COR-L47 (cell line): ENCODE results near the gene TCP11X2.
"Not testable (repeated sequence)": the region's sequence is repeated elsewhere in the genome, so short reads cannot be mapped to it uniquely, and the experiment has no call there.

Experiments used
- DNase-seq: peaks from one replicate; lab custom pipeline; 2025; lab: John Stamatoyannopoulos, UW

TCP11X2 gene

DNA sequence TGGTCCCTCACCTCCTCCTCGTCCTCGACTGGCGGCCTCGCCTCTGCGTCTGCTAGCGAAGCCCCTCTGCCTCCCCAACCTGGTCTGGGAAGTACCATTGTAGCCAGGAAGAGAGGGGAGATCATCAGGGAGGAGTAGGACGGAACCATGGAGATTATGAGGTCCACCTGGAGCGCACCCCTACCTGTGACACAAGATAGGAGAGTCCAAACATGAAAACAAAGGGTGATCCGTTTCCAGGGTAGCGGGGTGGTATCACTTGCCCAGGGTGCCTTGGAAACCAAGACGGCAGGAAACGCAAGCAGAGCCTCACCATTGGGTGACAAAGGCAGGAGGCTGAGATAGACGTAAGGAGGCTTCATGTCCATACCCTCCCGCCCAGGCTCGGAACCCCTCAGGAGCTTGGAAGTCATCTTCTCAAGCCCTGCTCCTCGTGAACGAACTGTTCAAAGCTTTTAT, at the start of gene TCP11X2:
Gene TCP11X2, minus strand, starts transcription at position 51 of the 459 bp plus-strand sequence.
- DNase-seq = not testable (repeated sequence)

DNA sequence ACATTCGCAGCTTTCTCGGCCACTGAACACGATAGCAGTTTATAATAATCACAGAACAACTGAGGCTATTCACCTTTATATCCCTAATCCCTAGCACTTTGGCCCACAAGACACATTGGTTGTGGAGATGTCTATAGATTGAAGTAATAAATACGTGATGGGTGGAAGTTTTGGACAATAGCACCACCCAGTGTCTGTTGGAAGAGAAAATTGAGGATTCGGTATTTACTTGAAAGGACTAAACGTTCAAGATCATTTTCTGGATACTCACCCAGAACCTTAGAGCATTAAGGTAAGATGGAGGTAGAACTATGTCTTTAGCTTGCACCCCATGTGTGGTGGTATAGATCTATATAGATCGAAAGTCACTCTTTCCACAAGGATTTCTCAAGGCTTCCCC, 45.7 kb upstream of the TCP11X2 start:
- DNase-seq = peak; percentile 24

DNA sequence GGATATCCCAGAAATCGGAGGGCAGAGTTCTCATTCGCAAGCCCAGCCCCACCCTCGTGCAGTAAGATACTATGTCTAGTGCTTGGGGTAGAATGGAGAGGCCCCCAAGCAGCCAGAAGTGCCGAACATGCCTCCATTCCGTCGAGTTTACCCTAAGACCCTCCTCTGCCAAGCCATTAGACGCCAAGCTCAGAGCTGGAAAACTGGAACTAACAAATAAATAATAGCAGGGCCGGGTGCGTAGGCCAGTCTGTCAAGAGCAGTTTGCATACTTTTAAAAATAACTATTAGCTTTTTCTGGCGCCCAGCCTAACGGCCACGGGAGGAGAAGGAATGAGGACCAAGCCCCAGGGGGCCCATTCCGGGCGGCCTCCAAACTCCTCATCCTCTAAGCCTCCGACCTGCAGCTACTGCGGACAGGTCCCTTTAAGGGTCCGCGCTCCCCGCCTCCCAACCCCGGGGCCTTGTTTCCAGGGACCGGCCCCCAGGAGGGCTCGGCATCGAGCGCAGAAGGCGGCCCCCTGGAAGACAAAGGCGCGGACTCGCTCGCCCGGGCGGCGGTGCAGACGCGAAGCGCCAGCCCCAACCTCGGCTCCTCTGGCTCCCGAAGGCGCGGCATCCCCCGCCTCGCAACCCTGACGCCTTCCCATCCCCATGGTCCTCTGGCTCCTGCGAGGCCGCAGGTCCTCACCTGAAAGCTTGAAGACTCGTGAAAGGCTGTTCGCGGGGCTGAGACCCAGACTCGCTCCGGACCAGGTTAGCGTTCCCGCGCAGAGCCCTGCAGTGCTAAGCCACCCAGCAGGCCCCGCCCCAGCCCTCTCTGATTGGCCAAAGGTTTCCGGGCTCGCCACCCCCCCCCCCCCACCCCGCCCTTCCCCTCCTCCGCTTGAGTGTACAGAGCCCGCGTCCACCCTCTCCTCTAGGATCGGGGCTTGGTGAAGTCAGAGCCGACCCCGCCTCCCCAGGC, 44.6 kb upstream of the TCP11X2 start, which contains the start of gene TMSB15A:
Gene TMSB15A, minus strand, starts transcription at position 765 of the 967 bp plus-strand sequence.
- peak; percentile 78 for DNase-seq

DNA sequence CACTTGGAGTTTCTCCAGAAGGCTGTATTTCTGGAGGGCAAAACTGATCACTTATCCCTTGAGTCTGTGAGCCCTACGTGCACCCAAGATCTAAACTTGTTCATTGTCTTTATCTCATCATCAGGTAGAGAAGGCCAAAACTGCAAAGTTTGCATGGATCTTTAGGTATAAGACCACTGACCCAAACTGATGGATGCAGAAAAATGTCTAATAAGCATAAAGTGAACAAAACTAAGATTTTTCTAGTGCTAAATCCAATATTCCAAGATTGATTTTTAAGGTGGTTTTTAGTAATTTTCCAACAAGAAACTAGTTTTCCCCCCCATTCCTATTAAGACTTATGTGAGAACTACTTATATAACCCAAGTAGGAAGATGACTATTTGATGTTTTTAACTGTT, 42.9 kb upstream of the TCP11X2 start:
- no peak for DNase-seq

DNA sequence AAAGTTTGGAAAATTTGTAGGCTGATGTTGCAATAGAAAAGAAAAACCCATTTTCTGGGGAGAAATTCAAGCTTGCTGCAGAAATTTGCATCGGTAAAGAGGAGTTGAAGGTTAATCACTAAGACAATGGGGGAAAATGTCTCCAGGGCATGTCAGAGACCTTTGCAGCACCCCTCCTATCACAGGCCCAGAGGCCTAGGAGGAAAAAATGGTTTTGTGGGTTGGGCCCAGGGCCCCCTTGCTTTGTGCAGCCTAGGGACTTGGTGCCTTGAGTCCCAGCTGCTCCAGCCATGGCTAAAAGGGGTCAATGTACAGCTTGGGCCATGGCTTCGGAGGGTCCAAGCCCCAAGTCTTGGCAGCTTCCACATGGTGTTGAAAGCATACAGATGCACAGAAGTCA, 27.1 kb upstream of the TCP11X2 start:
- DNase-seq = no peak

DNA sequence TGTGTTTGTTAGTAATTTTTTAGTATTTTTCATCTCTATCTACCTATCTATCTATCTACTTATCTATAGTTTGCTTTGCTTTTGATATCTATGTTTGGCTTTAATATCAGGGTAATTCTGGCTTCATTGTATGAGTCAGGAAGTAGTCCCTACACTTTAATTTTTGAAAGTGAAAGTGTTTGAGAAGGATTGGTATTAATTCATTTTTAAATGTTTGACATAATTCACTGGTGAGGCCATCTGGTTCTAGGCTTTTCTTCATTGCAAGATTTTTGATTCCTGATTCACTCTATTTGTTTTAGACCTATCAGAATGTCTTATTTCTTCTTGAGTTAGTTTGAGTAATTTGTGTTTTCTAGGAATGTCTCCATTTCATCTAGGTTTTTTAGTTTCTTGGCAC, 20.2 kb upstream of the TCP11X2 start:
- DNase-seq = no peak

DNA sequence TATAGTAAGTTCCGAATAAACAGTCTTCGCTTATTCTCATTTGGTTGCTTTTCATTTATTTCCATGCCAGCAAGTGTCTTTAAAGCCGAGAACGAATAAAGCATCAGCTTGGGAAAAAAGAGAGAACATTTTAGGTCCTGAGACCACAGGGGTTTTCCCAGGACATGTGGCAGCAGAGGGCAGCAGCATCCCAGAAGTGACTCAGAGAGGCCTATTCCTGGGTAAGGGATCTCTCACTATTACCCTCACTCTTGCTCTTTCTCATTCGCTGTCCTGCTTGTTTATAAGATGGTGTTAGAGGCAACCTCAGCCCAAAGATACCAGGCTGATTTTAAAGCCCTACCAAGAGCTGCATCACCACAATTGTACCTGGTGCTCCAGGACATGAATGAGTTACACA, 7.2 kb upstream of the TCP11X2 start:
- DNase-seq = not testable (repeated sequence)

DNA sequence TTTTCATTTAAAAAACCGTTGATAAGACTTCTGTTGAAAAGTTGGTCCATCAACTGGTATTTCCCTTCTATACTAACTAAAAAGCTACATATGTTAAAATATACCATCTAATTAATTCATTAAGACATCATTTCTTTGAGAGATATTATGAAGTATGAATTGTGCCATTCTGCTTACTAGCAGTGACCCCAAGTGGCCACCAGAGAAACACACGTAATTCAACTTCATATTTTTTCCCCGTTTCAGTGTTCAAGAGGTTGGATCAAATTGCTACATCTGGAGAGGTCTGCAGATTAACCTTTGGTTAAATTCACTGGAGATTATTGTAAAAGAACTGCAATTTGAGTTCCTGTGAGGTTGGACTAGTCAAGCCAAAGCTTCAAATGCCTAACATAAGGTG, 1.4 kb downstream of the TCP11X2 start:
- not testable (repeated sequence) for DNase-seq

DNA sequence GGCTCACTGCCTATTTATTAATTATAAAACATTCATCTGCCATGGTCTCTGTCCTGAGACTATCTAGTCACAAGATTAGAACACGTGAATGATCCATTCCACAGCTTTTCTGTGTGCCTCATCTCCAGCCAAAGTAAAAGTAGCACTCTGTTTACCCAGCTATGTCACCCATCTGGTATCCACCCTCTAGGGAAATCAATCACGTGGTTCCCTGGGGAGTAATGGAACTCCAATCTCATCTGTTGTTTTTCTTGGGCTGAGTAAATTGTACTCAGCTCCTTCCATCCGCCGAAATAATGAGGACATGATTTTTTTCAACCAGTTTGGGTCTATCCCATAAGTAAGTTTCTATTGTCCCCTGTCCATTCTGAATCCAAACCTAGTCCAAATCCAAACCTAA, 13.0 kb downstream of the TCP11X2 start:
- not testable (repeated sequence) for DNase-seq

DNA sequence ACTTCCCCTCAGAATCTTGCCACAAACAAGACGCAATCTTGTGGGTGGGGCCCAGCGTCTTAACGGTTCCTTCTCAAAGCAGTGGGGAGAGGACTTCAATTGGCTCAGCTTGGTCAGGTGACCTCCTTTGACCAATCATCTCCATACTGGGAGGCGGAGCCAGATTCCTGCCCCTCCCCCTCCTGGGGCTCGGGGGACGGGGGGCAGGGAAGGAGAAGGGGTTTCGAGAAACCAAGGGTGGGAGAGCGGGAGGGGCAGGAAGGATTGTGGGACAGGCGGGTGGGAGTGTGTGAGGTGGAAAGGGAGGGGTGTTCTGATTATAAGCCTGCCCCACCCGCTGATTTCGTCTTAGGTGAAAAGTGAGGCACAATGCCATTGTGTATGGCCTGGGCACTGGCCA, 31.7 kb downstream of the TCP11X2 start, which contains the start of gene NXF2B:
Gene NXF2B, minus strand, starts transcription at position 101 of the 400 bp plus-strand sequence. CDS start 59,972 bp downstream, outside the sequence.
- DNase-seq = not testable (repeated sequence)

DNA sequence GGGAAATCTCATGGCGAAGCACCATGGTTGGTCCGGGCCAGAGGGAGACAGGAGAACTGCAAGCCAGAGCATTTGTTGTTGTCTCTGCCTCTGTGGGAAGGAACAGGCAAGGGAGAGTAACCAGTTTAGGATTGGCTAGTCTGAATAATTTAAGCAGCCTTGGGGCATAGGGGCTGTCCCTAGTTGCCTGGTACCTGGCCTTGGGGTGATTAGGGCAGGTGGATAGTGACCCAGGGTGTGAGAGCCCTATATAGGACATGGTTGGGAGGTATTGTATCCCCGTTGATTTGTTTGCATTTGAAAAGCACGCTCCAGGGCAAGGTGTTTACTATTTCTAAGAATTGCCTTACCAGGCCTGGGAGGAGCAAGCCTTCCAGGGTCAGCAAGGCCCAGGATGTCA, 57.1 kb downstream of the TCP11X2 start:
- DNase-seq = not testable (repeated sequence)
